ENCODE results near the gene CILP2. TPM values are rescaled to one million over a fixed set of nuclear protein-coding genes. Genes with fewer than 3 reads are reported as not detected.

CILP2 gene
- total RNA-seq, 1 experiment from 2014 or later, result 0.20 TPM

DNA sequence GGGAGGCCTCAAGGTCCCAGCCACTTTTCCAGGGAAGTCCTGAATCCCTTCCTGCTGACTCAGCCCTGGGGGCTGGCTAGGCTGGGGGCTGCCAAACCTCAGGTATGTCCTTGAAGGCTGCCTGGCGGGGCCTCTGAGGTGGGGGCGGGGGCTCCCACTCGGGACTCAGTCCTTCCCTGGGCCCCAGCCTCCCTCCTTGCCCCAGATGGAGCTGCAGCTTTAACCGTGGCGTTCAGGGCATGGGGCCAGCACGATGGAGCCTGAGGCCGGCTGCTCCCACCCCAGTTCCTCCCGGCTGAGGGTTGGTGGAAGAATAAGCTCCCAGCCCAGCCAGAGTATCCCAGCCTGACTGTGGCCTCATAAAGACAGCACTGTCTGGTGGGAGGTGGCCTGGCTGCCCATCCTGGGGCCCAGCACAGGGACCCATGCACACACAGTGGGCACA is 12.4 kb downstream of the CILP2 start:
- in situ Hi-C loops (cut with HindIII; ENCODE audit: low pct_unique_long_range_greater_than_20kb, low sequenced_read_pairs), result no loop called here
- no peak for DNase-seq (ENCODE audit: low read depth)

DNA sequence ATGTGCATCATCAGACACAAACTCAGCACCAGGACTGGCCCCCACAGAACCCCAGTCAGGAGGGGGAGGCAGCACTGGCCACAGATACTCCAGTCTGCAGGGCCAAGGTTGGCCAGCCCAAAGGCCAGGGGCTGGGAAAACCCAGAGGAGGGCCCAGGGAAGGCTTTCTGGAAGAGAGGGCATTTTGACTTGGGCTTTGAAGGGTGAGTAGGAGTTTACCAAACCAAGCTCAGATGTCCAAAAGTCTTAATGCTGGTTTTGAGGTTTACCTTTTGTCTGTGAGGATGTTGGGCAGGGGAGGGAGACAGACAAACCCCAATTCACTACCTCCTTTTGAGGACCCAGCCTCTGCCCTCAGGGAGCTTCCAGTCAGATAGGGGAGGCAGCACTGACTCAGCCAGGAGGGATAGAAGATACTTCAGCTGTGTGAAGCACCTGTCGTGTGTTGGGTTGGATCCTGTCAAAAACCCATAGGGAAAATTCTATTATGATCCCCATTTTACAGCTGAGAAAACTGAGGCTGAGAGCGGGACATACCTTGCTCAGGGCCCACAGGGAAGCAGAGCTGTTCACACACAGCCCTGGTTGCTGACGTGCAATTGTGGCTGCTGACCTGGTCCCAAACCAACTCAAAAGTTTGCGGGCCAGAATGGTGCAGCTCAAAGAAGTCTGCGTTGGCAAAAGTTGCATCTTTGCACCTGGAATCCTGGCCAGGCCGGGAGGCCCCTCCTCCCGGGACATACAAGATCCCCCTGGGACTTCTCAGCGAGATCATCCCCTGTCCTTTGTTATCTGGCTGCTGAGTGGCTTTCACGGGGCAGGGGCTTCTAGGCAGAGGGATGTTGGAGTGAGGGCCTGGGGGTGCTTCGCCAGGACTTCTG is 13.1 kb downstream of the CILP2 start:
- no peak for DNase-seq (ENCODE audit: low read depth)
- in situ Hi-C loops (cut with HindIII; ENCODE audit: low pct_unique_long_range_greater_than_20kb, low sequenced_read_pairs), result no loop called here

DNA sequence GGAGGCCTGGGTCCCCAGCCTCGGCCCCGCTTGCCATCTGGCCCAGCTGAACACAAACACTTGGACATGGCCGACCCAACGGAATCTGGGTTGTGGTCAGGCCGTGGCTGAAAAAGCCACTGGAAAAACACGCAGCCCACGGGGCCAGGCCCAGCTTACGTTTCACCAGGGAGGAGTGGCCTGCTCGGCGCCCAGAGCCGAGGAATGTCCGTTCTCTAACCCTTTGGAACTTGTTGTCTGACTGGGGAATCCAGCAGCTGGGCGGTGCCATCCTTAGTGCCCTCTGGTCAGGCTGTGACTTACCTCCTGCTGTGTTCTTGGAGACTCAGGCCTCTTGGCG is 13.8 kb downstream of the CILP2 start:
- in situ Hi-C loops (cut with HindIII; ENCODE audit: low pct_unique_long_range_greater_than_20kb, low sequenced_read_pairs), result no loop called here
- DNase-seq (ENCODE audit: low read depth), result no peak

DNA sequence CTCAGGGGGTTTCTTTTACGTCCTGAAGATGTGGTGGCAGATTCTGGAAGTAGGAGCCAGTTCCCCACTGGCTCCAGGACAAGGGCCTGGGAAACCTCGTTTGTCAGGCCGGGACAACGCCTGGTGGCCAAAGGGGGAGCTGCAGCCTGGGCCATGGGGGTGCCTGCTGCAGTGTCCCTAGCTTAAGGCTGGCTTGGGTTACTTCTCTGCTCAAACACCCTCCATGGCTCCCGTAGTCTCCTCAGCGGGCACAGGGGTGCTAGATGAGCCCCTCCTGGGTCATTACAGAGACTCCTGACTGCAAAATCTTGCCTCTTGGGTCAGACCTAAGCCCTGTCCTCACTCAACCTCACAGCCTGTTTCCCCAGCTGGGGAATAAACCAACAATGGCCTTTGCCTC is 14.7 kb downstream of the CILP2 start:
- in situ Hi-C loops (cut with HindIII; ENCODE audit: low pct_unique_long_range_greater_than_20kb, low sequenced_read_pairs), result no loop called here
- no peak for DNase-seq (ENCODE audit: low read depth)

DNA sequence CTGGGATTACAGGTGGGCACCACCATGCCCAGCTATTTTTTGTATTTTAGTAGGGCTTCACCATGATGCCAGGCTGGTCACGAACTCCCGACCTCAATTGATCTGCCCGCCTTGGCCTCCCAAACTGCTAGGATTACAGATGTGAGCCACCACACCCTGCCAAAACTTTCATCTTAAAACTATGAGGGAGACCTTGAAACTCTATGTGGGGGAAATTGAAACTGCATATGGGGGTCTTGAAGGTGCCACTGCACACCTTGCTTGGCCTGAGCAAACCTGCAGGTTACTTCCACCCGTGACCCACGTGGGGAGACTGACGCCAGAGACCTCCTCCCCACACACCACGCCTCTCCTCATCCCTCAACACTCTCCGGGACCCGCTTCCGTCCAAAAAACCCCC is 15.6 kb downstream of the CILP2 start:
- in situ Hi-C loops (cut with HindIII; ENCODE audit: low pct_unique_long_range_greater_than_20kb, low sequenced_read_pairs), result no loop called here
- no peak for DNase-seq (ENCODE audit: low read depth)

DNA sequence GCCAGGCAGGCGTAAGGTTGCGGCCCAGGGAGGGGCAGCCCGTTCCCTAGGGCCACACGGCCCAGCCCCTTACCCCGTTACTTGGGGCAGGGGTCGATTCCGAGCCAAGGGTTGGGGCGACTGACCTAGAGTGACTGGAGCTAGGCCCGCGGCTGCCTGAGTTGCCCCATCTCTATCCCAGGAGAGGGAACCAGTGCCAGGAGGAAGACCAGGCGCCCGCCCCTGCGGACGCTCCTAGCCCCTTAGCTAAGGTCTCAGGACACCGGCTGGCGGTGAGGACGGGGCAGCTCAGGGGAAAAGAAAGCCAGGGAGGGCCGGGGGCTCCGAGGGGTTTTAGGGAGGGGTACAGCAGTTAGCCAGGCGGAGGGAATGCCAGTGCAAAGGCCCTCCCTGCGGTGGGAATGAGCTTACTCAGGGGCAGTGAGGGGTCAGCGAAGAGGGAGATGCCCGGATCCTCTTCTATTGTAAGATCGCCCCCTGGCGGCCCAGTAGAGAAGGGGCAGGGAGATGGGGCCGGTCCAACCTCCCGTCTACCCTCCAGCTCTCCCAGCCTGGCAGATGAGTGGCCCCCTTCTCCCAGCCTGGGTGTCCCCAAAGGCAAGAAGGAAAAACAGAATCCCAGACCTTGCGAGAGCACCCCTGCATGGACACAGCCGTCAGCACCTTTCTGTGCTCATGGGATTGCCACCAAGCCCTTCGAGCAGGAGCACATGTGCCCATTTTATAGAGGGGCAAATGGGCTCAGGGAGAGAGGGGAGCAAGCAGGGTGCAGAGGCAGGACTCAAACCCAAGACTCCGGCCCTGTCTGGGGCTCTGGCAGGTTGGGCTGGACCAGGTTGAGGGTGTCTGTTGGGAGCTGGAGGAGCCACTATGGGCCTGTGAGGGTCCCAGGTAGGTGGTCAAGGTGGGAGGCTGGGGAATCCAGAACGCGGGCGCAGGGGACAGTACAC is 16.3 kb downstream of the CILP2 start:
- in situ Hi-C loops (cut with HindIII; ENCODE audit: low pct_unique_long_range_greater_than_20kb, low sequenced_read_pairs), result no loop called here
- DNase-seq (ENCODE audit: low read depth), result no peak

DNA sequence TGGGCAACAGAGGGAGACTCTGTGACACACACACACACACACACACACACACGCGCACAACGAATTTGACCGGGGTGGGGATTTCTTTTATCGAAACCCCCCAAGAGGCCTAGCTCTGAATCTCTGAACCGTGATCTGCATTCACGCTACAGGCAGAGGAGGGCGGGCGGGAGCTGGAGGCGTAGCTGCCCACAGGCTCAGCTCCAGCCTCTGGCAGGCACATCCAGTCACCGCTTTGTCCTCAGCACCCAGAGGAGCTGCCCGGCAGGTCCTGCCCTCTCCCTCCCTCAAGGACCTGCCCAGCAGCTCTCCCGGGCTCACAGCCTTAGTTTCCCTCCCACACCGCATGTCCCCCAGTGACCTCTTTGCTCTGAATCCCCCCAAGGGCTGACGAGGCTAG is 20.0 kb downstream of the CILP2 start:
- no peak for DNase-seq (ENCODE audit: low read depth)
- in situ Hi-C loops (cut with HindIII; ENCODE audit: low pct_unique_long_range_greater_than_20kb, low sequenced_read_pairs), result no loop called here

DNA sequence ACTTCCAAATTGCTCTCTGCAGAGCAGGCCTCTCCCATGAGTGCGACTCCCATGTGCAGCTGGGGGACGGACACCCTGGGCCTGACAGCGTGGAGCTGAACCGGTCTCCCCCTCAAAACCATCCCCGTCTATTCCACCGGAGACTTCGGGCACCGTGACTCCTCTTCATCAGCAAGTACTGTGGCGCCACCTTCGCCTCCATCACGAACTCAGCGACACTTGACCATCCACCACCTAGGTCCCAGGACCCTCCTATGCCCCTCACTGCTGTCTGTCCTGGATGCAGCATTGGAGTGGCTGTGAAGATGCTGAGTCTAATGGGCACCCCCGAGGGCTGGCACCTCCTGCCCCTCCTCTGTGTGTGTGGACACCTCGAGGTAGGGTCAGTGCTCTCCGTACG is 20.6 kb downstream of the CILP2 start:
- no peak for DNase-seq (ENCODE audit: low read depth)
- in situ Hi-C loops (cut with HindIII; ENCODE audit: low pct_unique_long_range_greater_than_20kb, low sequenced_read_pairs), result no loop called here

DNA sequence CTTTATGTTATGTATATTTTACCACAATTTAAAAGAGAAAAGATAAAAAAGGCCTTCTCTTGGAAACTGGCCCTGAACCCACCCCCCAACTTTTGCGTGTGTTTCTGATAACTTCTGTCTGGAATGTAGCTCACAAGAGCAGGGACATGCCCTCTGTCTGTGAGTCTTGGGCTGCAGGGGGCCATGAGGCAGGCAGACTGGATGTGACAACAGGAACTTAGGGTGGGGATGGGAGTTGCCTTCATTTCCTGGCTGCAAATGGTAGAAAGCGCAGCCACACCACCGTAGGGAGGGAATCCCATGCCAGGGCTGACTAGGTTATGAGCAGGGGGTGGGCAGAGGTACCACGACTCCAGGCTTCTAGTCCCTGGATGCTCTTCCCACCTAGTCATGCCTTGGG is 21.9 kb downstream of the CILP2 start:
- DNase-seq (ENCODE audit: low read depth), result no peak
- in situ Hi-C loops (cut with HindIII; ENCODE audit: low pct_unique_long_range_greater_than_20kb, low sequenced_read_pairs), result no loop called here

DNA sequence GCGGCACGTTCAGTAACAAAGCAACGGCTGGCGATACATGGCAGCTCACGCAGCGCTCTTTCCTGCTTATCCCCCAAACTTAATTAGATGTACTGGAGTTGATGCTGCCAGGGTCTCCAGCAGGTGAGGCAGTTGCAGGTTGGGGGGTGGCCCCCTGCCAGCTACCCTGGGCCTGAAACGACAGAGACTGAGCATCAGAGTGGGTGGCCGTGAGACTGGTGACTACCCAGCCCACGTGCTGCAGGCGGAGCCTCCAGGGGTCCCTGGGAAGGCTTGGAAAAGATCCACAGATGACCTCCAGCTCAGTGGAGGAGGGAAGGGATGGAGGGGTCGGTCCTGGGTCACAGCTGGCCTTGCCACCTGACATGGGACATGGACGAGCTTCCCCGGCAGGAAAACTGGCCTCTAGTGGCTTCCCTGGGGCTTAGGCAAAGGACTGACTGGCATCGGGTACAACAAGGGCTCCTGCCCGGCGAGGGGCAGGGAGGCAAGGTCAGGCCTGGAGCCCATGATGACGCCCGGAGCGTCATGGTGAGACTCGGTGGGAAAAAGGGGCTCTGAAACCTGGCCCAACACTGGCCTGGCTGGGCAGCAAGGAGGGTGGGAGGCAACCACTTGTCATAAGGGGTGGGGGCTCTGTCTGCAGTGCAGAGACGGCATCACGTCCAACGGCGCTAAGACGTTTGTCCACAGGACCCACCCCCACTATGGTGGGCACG is 24.0 kb downstream of the CILP2 start:
- DNase-seq (ENCODE audit: low read depth), result no peak
- in situ Hi-C loops (cut with HindIII; ENCODE audit: low pct_unique_long_range_greater_than_20kb, low sequenced_read_pairs), result no loop called here

DNA sequence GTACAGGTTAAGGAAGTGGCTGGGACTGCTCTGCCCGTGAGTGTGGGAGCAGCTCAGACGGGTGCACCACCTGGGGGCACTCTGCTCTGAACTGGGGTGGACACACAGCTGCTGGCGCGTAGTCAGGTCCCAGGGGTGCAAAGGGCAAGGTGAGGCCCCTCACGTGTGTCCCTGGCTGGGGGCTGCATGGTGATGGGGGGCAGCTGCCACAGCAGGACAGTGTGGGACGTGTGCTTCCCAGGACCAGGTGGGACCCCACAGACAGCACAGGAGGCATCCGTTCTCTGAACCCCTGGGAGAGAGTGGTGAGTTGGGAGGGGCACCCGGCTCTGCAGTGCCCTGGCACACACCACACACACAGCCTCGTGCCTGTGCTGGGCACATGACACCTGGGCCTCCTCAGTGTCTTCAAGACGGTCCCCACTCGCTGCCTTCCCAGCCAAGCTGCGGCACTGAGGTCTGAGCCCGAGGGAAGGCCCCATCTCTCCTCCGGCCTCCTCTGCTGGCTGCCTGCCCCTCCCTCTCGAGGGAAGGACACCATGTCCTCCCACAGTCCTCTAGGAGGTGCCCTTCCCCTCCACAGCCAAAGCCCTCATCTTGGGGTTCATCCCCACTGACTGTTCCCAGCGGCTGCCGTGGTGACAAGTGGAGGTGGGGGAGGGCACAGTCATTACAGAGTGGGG is 24.7 kb downstream of the CILP2 start:
- in situ Hi-C loops (cut with HindIII; ENCODE audit: low pct_unique_long_range_greater_than_20kb, low sequenced_read_pairs), result no loop called here
- DNase-seq (ENCODE audit: low read depth), result no peak

DNA sequence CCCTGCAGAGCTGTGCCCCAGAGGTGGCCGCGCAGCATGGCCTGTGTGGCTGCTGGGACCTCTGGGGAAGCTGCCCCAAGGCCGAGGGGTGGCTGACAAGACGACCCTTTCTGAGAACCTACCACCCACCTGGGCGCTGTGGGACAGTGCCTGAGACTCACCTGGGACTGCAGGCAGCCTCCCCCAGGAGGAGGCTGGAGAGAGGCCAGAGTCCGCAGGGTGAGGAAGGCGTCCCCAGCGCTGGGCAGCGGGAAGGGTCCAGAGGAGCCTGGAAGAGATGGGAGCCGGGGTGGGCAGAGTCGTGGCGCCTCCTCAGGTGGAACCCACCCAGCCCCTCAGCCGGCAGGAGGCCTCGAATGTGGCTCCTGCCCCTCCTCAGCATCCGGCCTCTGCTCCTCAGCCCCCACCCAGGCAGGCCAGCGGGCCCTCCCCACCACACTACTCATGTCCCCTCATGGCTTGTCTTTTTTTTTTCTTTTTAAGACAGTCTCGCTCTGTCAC is 25.3 kb downstream of the CILP2 start:
- no peak for DNase-seq (ENCODE audit: low read depth)
- in situ Hi-C loops (cut with HindIII; ENCODE audit: low pct_unique_long_range_greater_than_20kb, low sequenced_read_pairs), result no loop called here

DNA sequence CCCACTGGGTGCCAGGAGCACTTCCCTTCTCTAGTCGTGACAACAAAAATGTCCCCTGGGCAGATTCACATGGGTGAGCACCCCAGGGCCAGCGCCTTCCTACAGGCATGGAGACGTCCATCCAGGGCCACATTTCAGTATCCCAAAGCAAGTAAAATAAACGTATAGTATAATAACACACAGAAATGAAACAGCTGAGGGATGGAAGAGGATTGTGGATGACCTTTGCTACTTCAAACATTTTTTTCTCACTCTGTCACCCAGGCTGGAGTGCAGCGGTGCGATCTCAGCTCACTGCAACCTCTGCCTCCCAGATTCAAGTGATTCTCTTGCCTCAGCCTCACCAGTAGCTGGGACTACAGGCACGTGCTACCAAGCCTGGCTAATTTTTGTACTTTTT is 28.2 kb downstream of the CILP2 start:
- DNase-seq (ENCODE audit: low read depth), result peak; percentile 64
- in situ Hi-C loops (cut with HindIII; ENCODE audit: low pct_unique_long_range_greater_than_20kb, low sequenced_read_pairs), result no loop called here

DNA sequence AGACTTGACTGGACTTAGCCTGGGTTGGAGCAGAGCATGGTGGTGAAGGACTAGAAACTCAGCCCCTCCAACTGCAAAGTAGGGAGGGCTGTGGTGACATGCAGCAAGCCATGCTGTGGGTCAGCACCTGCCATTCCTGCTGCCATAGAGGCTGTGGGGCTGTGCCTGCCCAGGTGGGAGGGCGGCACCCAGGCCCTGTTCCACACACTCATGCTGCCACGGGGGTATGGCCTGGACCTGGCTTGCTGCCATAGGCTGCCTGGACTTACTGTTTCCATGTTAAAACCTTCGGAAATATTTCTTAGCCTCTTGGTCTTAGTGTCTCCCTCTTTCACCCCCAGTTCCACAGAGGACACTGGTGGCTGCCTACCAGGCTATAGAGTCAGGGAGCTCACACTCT is 29.3 kb downstream of the CILP2 start:
- in situ Hi-C loops (cut with HindIII; ENCODE audit: low pct_unique_long_range_greater_than_20kb, low sequenced_read_pairs), result no loop called here
- no peak for DNase-seq (ENCODE audit: low read depth)

DNA sequence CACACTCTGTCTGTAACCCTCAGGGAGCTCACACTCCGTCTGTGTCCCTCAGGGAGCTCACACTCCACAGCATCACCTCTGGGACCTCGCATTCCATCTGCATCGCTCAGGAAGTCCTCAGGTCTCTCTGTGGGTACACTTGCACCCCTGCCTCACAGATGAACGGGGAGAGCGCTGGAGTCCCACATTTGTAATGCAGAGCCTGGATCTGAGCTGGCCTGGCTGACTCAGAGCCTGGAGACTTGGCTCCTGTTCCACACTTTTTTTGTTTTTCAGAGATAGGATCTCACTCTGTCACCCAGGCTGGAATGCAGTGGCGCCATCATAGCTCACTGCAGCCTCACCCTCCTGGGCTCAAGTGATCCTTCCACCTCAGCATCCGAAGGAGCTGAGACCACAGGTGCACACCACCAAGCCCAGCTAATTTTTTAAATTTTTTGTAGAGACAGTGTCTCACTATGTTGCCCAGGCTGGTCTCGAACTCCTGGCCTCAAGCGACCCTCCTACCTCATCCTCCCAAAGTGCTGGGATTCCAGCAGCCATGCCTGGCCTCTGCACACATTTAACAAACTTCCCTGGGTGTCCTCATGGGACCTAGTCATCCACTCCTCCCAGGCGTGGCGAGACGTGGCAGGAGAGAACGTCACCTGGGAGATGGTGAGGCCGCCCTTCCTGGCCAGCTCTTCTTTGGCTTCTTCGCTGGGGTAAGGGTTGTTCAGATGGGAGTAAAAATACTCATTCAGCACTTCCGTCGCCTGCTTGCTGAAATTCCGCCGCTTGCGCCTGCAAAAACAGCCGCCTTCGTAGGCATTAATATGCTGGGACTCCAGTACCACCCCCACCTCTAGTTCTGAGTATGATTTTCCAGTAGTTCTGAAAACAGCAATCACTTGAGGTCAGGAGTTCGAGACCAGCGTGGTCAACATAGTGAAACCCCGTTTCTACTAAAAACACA is 31.0 kb downstream of the CILP2 start:
- in situ Hi-C loops (cut with HindIII; ENCODE audit: low pct_unique_long_range_greater_than_20kb, low sequenced_read_pairs), result no loop called here
- DNase-seq (ENCODE audit: low read depth), result no peak

DNA sequence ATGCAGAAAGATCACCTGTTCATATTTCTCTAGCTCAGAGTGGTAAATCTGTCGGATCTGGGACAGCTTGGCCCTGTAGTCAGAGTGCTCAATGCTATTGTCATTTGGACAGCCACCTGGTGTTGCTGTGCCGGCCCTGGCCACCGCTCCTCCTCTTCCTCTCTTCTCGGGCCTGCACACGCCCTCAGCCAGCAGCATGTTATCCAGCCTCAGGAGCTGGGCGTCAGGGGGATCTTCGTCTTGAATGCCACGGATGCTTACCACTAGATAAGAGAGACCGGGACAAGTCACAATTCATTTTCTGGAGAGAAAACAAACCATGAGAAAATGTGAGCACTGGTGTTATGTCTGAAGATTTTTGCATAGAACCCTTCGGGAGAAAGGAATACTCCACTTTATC is 32.5 kb downstream of the CILP2 start:
- in situ Hi-C loops (cut with HindIII; ENCODE audit: low pct_unique_long_range_greater_than_20kb, low sequenced_read_pairs), result no loop called here

More for the DNA sequence above, 32.5 kb downstream of the CILP2 start:
- no peak for DNase-seq (ENCODE audit: low read depth)
